GM12891 (cell line): ENCODE measurements around the gene TENM3.

ENCODE experiments used
- DNase-seq: peaks from one replicate; pipeline ENCODE4 v3.0.0; 2011; ENCODE audit warnings: low spot score; ENCODE audit not compliant: insufficient read length
- FAIRE-seq: peaks from 2 replicates; lab custom pipeline; 2011; peaks lifted over from hg19 to GRCh38; lab: Jason Lieb, UNC
- PAX5 ChIP-seq: IDR thresholded peaks from 2 replicates; pipeline ENCODE4 v1.6.1; 2011; ENCODE audit warnings: low read length, moderate library complexity, mild to moderate bottlenecking; ENCODE audit not compliant: insufficient read depth, severe bottlenecking
- POLR2A ChIP-seq: IDR thresholded peaks from 2 replicates; pipeline ENCODE4 v1.6.1; 2011; ENCODE audit warnings: low read depth, low read length, control low read depth
- POLR2AphosphoS5 ChIP-seq: IDR thresholded peaks from 2 replicates; pipeline ENCODE4 v1.6.1; 2011; ENCODE audit warnings: low read depth, low read length, control low read depth
- POU2F2 ChIP-seq: IDR thresholded peaks from 2 replicates; pipeline ENCODE4 v1.6.1; 2011; ENCODE audit warnings: low read depth, mild to moderate bottlenecking, control low read depth, low read length, moderate library complexity
- SPI1 ChIP-seq: IDR thresholded peaks from 2 replicates; pipeline ENCODE4 v1.6.1; 2011; ENCODE audit warnings: low read depth, low read length, control low read depth
- TAF1 ChIP-seq: IDR thresholded peaks from 2 replicates; pipeline ENCODE4 v1.6.1; 2011; ENCODE audit warnings: low read depth, low read length, control low read depth

The TENM3 gene

DNA sequence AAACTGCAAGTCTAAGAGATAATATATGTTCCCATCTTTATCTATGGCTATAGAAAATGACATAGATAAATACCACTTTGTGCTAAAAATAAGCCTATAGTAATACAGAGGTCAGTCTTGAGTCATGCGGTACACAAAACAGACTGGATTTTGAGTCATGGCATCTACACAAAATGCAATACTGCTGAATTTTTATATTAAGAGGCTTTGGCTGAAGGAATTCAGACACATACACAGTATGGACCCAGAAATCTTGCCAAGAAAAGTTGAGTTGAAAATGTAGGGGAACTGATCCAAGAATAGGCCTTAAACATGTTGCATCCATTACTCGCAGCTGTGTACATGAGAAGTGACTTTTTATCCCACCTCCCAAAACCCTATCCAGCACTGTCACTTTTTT, 184.4 kb downstream of the TENM3 start:
- FAIRE-seq (no peak), DNase-seq (no peak)
- TF ChIP-seq SPI1 = no peak

DNA sequence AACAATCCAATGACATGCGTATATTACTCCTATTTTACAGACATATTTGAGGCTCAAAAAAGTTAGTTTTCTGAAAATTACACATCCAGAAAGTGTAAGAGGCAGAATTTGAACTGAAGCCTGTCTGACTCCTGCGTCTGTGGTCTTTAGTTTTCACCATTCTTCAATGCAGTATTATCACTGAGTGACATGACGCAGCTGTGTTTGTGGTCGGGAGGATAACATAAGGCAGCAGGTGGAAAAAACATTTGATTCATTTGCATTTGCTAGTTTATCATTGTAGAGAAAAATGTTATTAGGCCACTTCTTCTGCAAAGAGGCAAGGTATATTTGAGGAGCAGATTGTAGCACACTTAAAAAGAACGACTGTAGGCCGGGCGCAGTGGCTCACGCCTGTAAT, 186.7 kb downstream of the TENM3 start:
- TF ChIP-seq TAF1 = no peak
- no peak for TF ChIP-seq POLR2AphosphoS5
- TF ChIP-seq SPI1 = no peak
- TF ChIP-seq POLR2A = no peak
- TF ChIP-seq POU2F2 = no peak
- FAIRE-seq = no peak

DNA sequence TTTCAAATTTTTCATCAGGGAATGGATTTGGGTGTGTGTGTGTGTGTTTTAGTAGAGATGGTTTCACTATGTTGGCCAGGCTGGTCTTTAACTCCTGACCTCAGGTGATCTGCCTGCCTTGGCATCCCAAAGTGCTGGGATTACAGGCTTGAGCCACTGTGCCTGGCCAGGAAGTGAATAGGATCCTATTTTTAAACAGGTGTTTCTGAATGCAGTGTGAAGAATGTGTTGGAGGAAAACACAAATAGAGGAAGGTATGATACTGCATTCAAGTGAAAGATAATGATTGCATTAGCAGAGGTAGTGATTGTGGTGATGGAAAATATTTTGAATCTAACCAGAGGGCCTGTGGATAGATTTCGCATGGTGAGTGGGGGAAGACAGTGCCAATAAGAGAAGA, 189.6 kb downstream of the TENM3 start:
- FAIRE-seq = no peak
- no peak for TF ChIP-seq PAX5
- no peak for TF ChIP-seq POU2F2
- no peak for TF ChIP-seq POLR2A
- no peak for TF ChIP-seq SPI1
- TF ChIP-seq TAF1 = no peak
- no peak for DNase-seq

More for the DNA sequence above, 186.7 kb downstream of the TENM3 start:
- no peak for DNase-seq

DNA sequence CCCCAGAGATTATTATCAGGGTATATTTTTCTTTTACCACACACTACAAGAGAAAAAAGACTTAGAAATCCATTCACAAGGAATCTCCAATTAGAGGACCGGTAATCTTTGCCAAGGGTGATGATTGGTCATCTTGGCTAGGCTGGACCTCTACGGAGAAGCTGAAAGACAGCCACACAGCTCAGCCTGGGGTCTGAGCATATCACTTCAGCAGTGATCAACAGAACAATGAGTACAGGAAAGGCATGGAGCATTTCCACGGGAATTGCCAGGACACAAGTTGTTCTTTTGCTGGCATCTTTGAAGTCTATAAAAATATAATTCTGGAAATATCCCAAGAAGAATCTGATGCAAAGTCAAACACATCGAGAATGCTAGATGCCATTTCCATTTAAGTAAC, 191.5 kb downstream of the TENM3 start:
- DNase-seq (no peak), FAIRE-seq (no peak)
- no peak for TF ChIP-seq PAX5
- TF ChIP-seq SPI1 = no peak
- TF ChIP-seq POLR2A = no peak
- no peak for TF ChIP-seq POU2F2
- no peak for TF ChIP-seq POLR2AphosphoS5
- no peak for TF ChIP-seq TAF1

DNA sequence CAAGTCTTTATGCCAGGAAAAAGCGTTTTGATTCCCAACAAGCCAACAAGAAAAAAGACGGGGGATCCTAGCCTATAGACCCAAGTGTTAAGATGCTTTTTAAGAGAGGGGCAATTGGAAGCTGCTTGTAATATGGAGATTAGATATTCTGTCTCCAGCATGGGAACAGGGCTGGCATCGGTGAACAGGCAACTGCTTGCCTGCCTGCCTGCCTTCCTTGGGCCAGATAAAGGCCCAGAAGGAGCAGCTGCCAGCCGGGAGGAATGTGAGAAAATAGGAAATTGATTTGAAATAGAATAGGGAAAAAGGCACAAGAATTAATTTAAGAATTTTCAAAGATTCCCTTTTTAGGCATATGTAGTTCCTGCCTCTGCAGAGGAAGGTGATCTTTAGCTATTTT, 192.2 kb downstream of the TENM3 start:
- FAIRE-seq (no peak), DNase-seq (no peak)
- TF ChIP-seq PAX5 (no peak), POLR2A (no peak), TAF1 (no peak), SPI1 (no peak), POLR2AphosphoS5 (no peak), POU2F2 (no peak)

DNA sequence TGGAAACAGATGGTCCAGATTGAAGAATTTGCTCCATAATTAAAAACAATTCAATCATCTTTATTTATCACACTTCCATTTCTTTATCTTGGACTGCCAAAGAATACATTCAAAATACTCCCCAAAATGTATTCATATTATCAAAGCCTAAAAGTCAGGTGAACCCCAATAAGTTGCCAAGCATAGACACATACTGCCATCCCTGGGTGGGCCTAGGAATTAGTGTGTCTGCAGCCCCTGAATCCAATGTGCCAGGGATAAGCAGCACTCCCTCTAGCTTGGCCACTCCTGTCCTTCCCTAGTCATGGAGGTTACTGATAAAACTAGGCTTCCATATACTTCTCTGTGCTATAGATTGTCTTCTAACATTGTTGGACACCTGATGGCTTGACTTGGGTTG, 199.9 kb downstream of the TENM3 start:
- DNase-seq = no peak
- FAIRE-seq = no peak
- no peak for TF ChIP-seq SPI1
- TF ChIP-seq POLR2AphosphoS5 = no peak
- TF ChIP-seq POLR2A = no peak
- no peak for TF ChIP-seq POU2F2
- no peak for TF ChIP-seq TAF1
- no peak for TF ChIP-seq PAX5

DNA sequence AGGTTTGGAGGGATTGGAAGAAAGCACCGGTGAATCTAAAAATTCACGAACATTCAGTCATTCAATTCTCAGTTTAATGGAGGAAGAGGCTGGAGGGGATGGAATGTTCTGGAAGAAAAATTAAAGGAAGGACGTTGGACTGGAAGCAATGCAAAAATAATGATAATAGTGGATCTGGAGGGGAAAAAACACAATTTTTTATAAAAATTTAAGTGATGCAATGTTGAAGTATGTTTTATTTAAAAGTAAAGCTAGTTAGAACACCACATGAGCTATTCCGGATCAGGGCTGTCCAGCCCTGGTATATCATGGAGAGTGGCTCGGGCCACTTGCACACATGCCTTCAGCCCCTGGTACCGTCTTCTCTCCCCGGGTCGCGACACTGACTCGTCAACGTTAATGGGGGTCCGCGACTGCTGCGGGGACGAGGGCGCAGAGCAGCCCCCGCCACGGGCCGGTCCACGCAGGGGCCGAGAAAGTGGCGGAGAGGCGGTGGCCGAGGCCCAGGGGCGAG, 204.6 kb downstream of the TENM3 start:
- FAIRE-seq = no peak
- no peak for DNase-seq
- TF ChIP-seq POU2F2 (no peak), PAX5 (no peak), POLR2AphosphoS5 (no peak), TAF1 (no peak)

DNA sequence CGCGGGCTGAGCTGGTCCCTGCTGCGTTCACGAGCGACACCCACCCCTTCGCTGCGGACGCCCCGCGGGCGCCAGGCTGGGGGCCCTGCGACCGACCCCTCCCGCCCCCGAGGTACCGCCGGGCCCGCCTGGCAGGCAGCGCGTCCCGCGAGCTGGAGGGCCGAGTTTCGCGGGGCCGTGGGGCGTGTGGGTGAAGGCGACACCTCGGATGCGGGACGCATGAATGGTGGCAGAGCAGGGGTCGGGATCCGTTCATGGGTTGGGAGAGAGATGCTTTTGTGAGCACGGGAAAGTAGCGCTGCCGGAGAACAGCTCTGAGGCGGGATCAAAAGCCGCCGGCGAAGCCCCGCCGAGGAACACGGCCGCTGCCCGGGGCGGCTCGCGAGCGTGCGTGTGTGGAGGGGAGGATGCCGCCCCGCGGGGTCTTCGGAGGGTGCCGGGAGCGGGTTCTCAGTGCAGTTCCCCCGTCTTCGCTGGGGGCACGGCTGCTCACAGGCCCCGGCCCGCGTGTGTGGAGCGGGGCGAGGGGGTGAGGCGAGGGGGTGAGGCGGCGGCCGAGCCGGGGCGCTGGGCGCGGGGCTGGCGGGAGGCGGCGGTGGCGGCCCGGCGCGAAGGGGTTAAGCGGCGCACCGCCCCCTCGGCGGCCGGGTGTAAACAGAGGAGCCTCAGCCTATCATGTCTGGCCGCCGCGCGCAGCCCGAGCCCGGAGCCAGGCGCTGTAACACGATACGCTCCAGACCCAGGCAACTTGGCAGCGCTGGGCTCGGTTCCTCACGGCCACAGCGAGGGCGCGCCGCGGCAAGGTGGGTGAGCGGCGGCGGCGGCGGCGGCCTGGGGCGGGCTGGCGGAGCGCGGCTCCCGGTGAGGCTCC, 205.3 kb downstream of the TENM3 start:
- no peak for FAIRE-seq
- no peak for TF ChIP-seq POLR2AphosphoS5
- TF ChIP-seq PAX5 = no peak
- TF ChIP-seq POLR2A = no peak
- no peak for TF ChIP-seq SPI1
- TF ChIP-seq TAF1 = no peak
- TF ChIP-seq POU2F2 = no peak
- peak; percentile 55 for DNase-seq

DNA sequence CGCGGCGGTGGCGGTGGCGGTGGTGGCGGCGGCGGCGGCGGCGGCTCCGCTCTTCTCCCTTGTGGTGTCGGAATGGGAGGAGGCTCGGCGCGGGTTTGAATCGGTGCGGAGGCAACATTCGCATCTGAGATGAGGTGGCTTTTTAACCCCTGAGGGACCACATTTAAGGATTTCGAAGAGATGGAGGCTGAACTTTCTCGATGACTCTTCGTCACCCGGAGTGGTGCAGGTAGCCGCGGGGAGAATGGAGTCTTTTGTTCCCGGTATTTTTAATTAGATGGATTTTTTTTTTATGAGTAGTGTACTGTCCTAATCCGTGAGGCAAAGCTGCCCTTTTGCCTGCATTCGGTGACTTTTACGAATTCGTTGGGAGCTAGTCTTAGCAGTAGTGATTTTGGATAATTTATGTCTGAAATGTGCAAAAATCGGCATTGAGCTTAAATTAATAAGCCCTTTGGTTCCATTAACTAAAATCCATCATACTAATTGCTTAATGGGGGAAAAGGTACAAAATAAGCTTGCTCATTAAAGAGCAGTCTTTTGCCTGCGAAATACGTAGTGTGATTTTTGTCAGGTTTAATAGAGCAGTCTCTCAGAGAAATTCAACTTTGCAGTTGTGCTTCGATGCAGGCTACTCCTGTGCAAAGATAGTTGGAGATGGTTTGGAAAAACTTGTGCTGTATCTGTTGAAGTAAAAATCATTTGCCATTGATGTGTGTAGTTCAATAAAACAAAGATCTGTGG, 206.2 kb downstream of the TENM3 start:
- no peak for TF ChIP-seq POU2F2
- no peak for DNase-seq
- FAIRE-seq = no peak
